Measurements from ENCODE around the gene SWT1. TPM values are rescaled to one million over a fixed set of nuclear protein-coding genes. Genes with fewer than 3 reads are reported as not detected.
"Not testable (repeated sequence)": the region's sequence is repeated elsewhere in the genome, so short reads cannot be mapped to it uniquely, and the experiment has no call there.

SWT1 gene
- total RNA-seq, 1 donor from 2014 or later, result 3.5 TPM

GRCh38 chr1:185166106-185166505, 9.1 kb downstream of the SWT1 start:
- intact Hi-C loops (cut with micrococcal nuclease), result no loop called here

GRCh38 chr1:185170291-185170848, 13.4 kb downstream of the SWT1 start:
- intact Hi-C loops (cut with micrococcal nuclease), result loop anchor here (1.0 to 2.0 kb wide), 6 partner anchors 13 to 511 kb away; partner anchors contain the start of genes RNF2 and SWT1

GRCh38 chr1:185193756-185194155, 36.8 kb downstream of the SWT1 start:
- intact Hi-C loops (cut with micrococcal nuclease), result no loop called here

GRCh38 chr1:185198712-185199111, 41.7 kb downstream of the SWT1 start:
- intact Hi-C loops (cut with micrococcal nuclease), result not testable (repeated sequence)

GRCh38 chr1:185200889-185201288, 43.9 kb downstream of the SWT1 start:
- intact Hi-C loops (cut with micrococcal nuclease), result no loop called here

- intact Hi-C loops (cut with micrococcal nuclease), result no loop called here
These were observed 50.2 kb downstream of the SWT1 start for GRCh38 chr1:185207170-185207569.

GRCh38 chr1:185207980-185208602, 51.1 kb downstream of the SWT1 start:
- intact Hi-C loops (cut with micrococcal nuclease), result no loop called here

- intact Hi-C loops (cut with micrococcal nuclease), result no loop called here
These were observed 51.7 kb downstream of the SWT1 start for GRCh38 chr1:185208626-185209180.

- intact Hi-C loops (cut with micrococcal nuclease), result not testable (repeated sequence)
These were observed 52.4 kb downstream of the SWT1 start for GRCh38 chr1:185209357-185209756.

- intact Hi-C loops (cut with micrococcal nuclease), result no loop called here
These were observed 56.1 kb downstream of the SWT1 start for GRCh38 chr1:185213091-185213490.

GRCh38 chr1:185215911-185216310, 58.9 kb downstream of the SWT1 start:
- intact Hi-C loops (cut with micrococcal nuclease), result no loop called here

GRCh38 chr1:185224132-185224531, 67.2 kb downstream of the SWT1 start:
- intact Hi-C loops (cut with micrococcal nuclease), result no loop called here

- intact Hi-C loops (cut with micrococcal nuclease), result no loop called here
These were observed 70.2 kb downstream of the SWT1 start for GRCh38 chr1:185227161-185227560.

GRCh38 chr1:185228979-185229378, 72.0 kb downstream of the SWT1 start:
- intact Hi-C loops (cut with micrococcal nuclease), result no loop called here

GRCh38 chr1:185229981-185230380, 73.0 kb downstream of the SWT1 start:
- intact Hi-C loops (cut with micrococcal nuclease), result no loop called here

GRCh38 chr1:185232874-185233273, 75.9 kb downstream of the SWT1 start:
- intact Hi-C loops (cut with micrococcal nuclease), result no loop called here

GRCh38 chr1:185234183-185234582, 77.2 kb downstream of the SWT1 start:
- intact Hi-C loops (cut with micrococcal nuclease), result not testable (repeated sequence)

- intact Hi-C loops (cut with micrococcal nuclease), result loop anchor here (5.0 kb wide), 1 partner anchor 360 kb away; no protein-coding TSS in a partner anchor
These were observed 80.2 kb downstream of the SWT1 start for GRCh38 chr1:185237176-185237575.

- intact Hi-C loops (cut with micrococcal nuclease), result loop anchor here (1.0 to 5.0 kb wide), 5 partner anchors 80 to 444 kb away; partner anchors contain the start of gene IVNS1ABP
These were observed 80.7 kb downstream of the SWT1 start for GRCh38 chr1:185237661-185238060.

- intact Hi-C loops (cut with micrococcal nuclease), result loop anchor here (1.0 to 5.0 kb wide), 5 partner anchors 79 to 443 kb away; partner anchors contain the start of gene IVNS1ABP
These were observed 81.5 kb downstream of the SWT1 start for GRCh38 chr1:185238447-185238846.

GRCh38 chr1:185239861-185240260, 82.9 kb downstream of the SWT1 start:
- intact Hi-C loops (cut with micrococcal nuclease), result loop anchor here (2.0 to 5.0 kb wide), 3 partner anchors 42 to 357 kb away; no protein-coding TSS in a partner anchor

GRCh38 chr1:185241127-185241526, 84.2 kb downstream of the SWT1 start:
- intact Hi-C loops (cut with micrococcal nuclease), result loop anchor here (5.0 kb wide), 1 partner anchor 41 kb away; no protein-coding TSS in a partner anchor

All from T-helper 1 cell treated with Interleukin-12 subunit alpha and Interleukin-12 subunit beta and Interleukin-4 antibody, amounts not matched to agents 30 ng/mL and 1 ng/mL, for 36 hours (primary cell).